Left colon (tissue), 2 donors: ENCODE results near the gene ARHGAP42. TPM values are rescaled to one million over a fixed set of nuclear protein-coding genes. Genes with fewer than 3 reads are reported as not detected.

ENCODE experiments used
- ATAC-seq: fragments of 200-7000 bp; cut with Tn5 transposase; one replicate; pipeline ENCODE4 v1.9.1; 2020; ENCODE audit warnings: mild to moderate bottlenecking, moderate library complexity
- DNase-seq, 2 donors: peaks; one replicate each; pipeline ENCODE4 v3.0.0-alpha.2; 2020
- intact Hi-C, 2 donors: fragments of 100-400 bp; cut with DNase I in 1 of 2; cut with micrococcal nuclease in 1 of 2; formaldehyde crosslinking; loops; one replicate each; pipeline versions ENCODE4 v1.11.2 to v1.14.0; 2022; cut with DNase I, micrococcal nuclease
- total RNA-seq, 2 donors: library from RNA; stranded (reverse); fragmentation: NEBNext Ultra II Directional; extraction: Animal tissue kit (Norgen Biotek cat#: 25700); gene quantifications; one replicate each; pipeline ENCODE4 v1.2.1, GENCODE V29; 2021
- donor health status: DM: no; HTN: no; CAD: no.
- donor health status: DM: yes; HTN: yes; CAD: no.

The ARHGAP42 gene
- total RNA-seq, 2 donors from 2014 or later: 29.0 to 44.8 TPM

DNA sequence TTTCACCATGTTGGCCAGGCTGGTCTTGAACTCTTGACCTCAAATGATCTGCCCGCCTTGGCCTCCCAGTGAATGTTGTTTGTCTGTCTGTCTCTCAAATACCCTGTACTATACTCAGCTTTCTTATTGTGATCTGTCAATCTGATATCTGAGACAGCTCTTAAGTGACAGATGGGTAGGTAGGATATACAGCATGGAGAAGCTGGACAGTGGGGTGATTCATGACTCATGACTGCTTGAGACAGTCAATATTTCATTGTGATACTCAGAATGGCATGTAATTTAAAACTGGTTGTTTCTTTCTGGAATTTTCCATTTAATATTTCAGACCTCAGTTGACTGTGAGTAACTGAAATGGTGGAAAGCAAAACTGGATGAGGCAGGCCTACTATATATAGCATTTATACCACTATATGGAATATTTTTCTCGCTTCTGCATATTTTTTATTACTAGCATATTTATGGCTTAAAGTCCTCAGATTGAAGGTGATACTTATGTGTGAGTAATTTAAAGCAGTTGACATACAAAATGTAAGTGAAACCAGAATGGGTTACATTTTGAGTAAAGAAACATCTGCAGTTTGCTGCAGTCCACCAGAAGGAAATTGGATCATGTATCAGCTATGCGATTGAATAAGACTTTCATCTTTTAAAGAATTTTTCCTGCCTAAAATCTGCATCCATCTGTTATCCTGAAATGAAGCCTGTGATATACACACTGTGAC, 22.3 kb downstream of the ARHGAP42 start:
- ATAC-seq (no peak), DNase-seq (no peak)
- intact Hi-C loops: no loop called here

DNA sequence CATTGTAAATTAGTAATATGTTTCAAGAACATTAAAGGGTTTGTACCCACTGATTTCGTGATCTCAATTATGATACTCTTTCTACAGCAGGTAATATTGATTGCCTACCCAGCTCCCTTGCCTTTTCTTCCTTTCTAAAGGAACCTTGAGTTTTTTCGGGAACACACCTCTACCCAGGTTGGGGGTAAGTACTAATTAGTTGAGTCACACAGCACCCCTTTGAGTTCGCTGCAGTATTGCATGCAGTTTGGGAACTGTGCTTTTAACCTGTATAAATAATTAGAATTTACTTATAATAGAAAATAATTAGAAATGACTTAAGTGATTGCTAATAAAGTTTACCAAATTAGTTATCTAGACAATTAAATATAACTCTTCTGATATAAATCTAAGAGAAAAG, 24.9 kb downstream of the ARHGAP42 start:
- no peak for ATAC-seq
- intact Hi-C loops: no loop called here
- no peak for DNase-seq

DNA sequence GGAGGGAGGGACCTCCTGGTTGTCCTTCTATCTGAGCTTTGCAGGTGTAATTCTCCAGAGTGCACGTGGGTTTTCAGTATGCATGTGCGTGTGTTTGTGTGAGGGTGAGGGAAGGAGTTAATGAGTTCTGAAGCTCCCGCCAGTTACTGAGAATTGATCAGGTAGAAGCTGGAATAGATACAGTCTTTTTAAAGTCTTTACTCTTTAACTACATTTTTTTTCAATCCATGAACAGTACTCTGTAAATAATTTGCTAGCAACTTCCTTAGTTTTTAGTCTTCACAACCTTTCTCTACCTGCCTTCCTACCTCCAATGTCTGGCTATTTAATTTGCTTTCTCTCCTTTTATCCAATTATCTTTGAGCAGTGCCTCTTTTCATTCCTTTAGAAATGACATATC, 25.5 kb downstream of the ARHGAP42 start:
- ATAC-seq: peak; percentile 61
- DNase-seq: no peak

DNA sequence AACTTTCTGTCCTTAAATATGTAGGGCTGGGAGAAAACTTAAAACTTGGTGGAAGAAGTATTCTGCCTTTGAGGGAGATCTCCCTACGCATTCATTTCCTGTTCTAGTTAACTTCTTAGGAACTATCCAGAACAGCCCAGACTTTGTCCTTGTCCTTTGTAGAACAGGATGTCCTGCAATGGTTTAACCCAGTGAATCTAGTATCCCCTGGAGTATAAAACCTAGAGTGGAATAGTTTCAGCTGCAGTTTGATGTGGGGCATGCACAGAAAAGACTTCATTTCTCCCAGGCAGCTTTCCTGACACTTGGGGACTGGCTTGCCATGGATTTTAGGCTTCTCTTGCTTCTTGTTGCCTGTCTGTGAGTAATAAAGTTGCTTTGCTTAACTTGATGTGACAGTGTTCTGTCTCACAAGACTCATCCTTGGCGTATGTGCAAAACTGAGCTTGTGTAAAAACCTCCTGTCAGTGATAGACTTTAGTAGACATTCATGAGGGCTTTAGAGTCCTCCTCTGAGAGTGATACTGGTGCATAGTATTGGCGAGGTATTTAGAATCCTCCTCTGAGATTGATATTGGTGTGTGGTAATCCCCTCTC, 28.2 kb downstream of the ARHGAP42 start:
- DNase-seq (no peak), ATAC-seq (peak; percentile 70)
- intact Hi-C loops: no loop called here

More for the DNA sequence above, 25.5 kb downstream of the ARHGAP42 start:
- intact Hi-C loops: no loop called here

DNA sequence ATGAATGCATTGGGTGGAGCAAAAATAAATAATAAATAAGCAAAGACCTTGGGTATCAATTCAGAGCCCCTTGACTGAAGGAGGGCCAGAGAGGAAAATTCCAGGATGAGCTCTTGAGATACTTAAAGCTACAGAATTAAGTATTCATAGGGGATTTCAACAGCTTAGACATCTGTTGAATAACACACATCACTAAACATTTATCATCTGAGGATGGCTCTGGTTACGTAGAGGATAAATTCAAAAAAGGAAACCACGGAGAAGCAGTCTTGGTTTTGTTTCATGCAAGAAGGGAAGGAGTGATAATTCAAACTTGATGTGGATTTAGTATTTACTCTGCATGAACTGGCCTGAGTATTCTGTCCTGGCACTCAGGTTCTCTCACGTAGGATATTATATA, 29.8 kb downstream of the ARHGAP42 start:
- ATAC-seq: no peak
- DNase-seq: no peak
- intact Hi-C loops: no loop called here

DNA sequence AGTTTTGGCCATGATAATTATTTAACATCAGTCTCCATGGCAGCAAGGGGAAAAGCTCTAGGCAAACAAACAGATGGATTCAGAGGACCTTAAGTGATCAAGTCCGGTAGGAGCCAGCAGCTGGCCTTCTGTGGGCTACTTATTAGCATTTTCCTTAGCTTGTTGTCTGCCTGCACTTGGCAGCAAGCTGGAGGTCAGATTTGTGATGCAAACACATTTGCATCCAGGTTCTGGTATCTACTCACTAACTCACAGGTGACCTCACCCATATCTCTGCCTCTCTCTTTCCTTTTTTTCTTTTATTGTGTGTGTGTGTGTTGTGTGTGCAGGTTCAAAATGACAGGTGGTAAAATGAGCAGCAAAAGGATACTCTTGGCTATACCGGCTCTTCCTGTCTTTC, 32.3 kb downstream of the ARHGAP42 start:
- DNase-seq (peak in 1 of 2 donors; percentile 24), ATAC-seq (peak; percentile 90)

DNA sequence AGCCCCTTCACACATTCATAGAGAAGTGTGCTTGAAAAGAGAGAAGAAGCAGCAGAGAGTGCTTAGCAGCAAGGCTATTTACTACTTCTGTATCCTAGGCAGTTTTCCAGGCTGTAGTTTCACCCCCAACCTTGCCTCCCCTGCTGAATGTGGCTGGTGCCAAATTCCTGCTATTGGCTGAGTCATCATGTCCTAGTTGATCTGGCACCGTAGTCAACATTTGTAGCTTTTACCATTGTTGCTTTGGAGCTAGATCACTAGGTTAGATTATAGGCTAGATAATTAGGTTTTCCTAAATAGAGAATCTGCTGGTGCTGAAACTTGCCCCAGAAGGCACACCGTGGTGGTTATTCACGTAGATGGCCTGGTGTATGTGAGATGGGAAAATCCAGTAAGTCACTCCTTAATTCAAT, 32.7 kb downstream of the ARHGAP42 start:
- peak; percentile 68 for ATAC-seq
- intact Hi-C loops: no loop called here

More for the DNA sequence above, 32.3 kb downstream of the ARHGAP42 start:
- intact Hi-C loops: no loop called here

DNA sequence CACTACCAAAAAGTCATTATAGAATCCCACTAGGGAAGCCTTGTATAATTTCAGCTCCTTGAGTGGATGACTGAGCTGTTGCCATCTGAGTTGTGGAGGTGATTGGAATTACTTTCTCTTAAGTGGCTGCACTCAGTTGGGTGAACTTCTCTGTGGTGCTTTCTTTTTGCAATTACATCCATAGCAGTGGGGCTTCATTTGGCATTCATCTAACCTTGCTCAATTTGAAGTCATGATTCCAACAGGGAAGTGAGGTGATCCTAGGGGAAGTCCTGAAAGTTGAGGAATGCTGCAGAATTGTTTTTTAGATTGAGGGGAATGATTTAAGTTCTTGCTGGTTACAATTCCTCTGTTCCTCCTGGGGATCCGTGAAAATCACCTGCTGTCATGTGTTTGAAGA, 39.6 kb downstream of the ARHGAP42 start:
- ATAC-seq: no peak
- intact Hi-C loops: no loop called here
- DNase-seq: no peak

More for the DNA sequence above, 32.7 kb downstream of the ARHGAP42 start:
- peak in 1 of 2 donors; percentile 61 for DNase-seq

DNA sequence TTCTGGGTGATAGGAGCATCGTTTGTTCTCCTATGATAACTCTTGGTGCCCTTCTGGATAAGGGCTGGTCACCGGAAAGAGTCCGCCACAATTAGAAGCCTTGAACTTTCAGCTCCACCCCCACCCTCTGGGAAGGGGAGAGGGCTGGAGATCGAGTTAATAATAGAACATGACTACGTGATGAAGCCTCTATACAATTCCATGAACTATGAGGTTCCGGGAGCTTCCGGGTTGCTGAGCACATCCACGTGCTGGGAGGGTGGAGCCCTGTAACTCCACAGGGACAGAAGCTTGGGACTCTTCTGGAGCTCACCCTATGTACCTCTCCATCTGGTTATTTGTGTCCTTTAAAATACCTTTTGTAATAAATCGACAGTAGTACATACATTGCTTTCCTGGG, 40.3 kb downstream of the ARHGAP42 start:
- intact Hi-C loops: no loop called here
- DNase-seq (no peak), ATAC-seq (no peak)

DNA sequence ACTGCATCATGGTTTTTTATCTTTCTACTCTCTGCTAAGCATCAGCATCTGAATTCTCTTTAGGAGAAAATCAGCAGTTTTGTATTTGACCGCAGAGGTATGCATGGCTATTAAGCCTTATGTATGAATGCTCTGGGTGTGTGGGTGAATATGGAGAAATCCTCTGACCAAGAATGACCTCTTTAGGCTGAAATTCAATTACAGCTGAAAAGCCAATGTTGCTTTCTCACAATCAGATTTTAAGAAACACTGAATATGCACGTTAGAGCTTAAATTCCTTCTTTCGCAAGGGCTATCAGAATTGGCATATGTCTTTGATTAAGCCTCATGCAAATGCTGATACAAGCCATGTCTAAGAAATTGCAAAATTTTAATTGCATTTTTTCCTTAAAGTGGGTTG, 43.2 kb downstream of the ARHGAP42 start:
- ATAC-seq: no peak
- intact Hi-C loops: no loop called here
- DNase-seq: no peak

DNA sequence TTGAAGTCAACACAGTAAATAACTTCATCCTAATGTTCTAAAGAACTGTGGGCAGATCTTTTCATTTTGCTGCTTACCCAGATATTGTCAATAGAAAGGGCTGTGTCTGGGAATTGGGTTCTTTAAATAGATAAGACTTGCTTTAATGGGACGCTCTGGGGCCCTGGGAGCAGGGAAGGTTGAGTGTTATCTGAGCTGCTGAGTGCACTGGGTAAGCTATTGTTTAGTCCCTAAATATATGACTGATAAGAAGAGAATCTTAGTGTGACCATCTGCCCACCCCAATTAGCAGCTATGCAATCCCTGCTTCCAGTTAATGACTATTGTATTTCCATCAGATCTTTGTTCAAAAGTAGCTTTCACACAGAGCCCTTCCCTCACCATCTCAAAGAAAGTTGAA, 44.4 kb downstream of the ARHGAP42 start:
- no peak for ATAC-seq
- DNase-seq: no peak
- intact Hi-C loops: no loop called here

DNA sequence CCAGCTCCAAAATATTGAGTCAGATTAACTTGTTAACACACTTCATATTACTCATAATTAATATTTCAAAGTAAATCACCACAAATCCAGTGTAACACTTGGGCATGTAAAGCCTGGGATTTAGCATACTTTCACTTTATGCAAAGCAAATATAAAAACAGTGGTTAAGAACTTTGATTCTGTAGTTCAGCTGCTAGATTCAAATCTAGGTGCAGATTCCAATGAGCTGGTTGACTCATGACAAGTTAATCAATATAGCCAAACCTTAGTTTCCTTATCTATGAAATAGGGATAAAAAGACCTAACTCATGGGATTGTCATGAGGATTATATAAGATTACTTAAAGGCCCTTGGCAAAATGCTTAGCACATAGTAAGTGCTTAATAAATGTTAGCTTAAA, 45.9 kb downstream of the ARHGAP42 start:
- ATAC-seq (no peak), DNase-seq (no peak)
- intact Hi-C loops: no loop called here

DNA sequence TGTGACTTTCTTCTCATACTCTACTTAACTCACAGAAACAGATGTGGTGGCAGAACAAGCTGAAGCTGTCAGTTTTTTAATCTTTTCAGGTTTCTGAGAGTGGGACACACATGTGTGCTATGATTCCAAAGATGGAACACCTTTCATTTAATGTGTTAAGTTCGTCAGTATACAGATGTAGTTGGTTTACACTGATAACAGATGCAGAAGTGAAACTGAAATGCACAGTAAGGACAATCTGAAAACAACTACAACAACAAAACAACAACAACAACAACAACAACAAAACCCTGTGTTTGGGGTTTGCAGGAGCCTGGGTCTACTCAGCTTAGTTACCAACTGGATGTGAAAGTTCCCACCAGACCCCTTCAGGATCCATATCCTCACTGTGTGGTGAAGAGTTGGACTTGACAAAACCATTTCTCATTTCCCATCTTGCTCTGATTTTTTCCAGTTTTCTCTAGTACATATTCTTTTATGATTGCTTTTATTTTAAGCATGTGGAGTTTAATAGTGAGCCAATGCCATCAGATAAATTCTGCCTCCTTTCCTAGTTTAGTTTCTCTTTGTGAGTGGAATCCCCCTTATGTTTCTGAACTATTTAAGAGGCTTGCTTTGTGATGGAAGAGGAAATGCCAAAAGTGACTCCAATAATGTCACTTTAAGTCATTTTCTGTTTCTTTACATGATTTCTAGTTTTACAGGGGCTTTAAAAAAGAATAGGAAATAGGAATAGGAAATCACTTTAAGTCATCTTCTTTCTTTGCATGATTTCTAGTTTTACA, 47.8 kb downstream of the ARHGAP42 start:
- ATAC-seq (no peak), DNase-seq (no peak)
- intact Hi-C loops: no loop called here

DNA sequence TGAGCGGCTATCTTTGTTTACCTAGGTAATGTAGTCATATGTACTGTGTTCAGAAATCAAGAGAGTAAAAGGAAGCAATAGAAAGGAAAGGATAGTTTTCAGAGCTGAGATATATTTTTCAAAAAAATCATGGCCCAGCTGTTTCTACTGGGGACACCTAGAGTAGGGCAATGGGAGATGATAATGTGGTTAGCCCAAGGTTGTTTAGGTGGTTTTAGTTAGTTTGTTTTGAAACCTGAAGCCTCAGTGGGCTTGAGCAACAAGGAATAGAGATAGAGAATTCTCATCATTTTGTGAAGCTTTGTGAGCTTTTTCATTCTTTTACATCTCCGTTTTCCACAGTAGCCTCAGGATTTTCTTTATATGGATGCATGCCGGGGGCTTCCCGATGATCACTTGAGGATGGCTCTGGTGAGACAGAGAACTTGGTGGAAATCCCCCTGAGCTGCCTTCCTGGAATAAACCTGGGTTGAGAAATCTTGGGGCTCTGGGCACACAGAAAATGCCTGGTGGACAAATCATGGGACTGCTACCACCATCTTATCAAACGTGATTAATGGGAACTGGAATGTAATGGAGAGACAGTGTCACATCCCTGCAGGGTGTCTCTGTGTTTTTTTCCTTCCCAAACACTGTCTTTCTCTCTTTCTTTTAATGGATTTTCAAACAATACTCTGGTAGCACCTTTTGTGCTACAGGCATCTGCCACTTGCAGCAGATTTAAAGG, 49.0 kb downstream of the ARHGAP42 start:
- DNase-seq: no peak
- intact Hi-C loops: no loop called here
- peak; percentile 36 for ATAC-seq

DNA sequence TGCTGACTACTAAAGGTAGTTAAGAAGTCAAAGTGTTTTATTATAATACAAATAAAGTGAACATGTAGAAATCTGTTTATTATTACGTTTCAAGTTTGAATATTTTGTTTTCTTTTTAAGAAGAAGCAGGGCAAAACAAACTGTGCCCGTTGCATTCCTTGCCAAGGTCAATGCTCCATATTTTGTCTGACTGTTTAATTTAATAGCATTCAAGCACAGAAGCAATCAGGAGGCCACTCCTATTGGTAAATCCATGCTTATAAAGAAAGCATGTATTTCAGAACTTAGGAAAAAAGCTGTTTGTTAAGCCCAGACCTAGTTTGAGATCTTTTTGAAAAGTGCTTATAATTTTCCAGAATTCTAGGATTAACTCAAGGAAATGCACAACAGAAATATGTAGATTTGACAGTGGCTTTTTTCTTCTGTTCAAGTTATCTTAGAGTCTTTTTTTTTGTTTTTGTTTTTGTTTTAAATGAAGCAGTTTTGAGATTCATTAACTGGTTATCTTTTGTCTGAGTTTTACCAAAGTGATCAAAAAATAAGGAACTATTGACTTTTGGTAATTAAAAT, 51.7 kb downstream of the ARHGAP42 start:
- intact Hi-C loops: no loop called here
- DNase-seq (no peak), ATAC-seq (no peak)

DNA sequence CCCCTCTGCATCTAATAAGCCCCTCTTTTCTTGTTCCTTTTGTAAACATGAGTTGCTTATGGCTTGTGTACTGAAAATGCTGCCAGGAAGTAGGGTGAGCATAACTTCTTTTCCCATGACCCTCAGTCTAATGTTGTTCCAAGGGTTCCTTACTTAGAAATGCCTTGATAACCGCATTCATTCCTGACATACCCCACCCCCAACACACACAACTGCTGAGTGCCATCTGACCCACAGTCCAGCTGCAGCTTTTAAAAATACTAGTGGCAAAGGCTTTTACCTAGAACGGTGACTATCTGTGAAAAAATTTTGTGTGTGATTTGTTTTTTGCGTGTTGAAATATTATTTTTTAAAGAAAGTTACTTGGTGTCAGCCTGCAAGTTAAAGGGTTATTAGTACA, 52.6 kb downstream of the ARHGAP42 start:
- no peak for ATAC-seq
- intact Hi-C loops: no loop called here

DNA sequence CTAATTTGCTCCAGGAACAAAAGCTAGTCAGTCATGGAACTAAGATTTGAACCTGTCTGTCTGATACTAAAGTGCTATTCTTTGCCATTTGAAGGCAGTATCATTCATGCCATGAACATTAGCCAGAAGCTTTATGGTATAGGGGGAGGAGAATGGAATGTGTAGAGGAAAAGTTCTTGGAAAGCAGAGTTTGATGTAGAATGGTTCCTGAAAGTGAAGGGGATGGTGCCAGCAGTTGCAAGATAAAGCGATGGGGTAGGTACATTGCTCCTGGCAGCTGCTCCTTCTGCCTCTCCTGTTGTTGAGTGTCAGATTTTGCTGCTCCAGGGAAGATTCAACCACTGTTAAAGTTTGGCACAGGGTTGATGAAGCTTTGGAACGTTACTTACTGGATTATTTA, 53.4 kb downstream of the ARHGAP42 start:
- ATAC-seq: peak; percentile 31
- DNase-seq: no peak
- intact Hi-C loops: no loop called here

More for the DNA sequence above, 52.6 kb downstream of the ARHGAP42 start:
- DNase-seq: no peak

DNA sequence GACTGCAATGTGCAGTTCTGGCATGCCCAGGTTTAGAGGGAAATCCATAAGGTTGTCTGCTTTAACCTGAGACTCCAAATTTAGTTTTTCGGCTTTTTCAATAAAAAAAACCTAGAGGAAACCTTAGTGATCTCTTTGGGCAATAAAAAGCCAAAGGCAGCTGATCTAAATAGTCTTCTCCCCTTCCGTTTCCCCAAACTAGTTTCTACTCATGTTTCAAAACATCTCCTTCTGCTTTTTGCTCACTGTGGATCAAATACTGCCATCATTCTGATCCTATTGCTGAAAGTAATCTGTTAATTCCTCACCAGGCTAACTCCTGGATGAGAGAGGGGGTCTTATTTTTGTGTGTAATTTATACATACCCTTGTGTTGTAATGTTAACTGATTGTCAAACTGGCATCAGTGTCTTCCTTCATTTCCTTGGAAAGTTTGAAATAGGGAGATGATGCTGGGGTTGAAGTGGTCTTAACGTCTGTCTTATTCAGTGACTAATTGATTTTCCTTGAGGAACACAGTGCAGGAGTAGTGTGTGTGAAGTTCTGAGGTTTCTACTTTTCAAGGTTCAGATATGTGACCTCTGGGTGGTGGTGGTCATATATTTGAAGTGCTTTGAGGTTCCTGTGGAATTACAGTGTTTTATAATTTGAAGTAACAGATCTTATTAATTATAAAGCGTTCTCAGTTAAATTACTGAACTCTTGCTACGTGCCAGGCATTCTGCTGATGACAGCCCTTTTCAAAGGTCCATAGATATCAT, 55.0 kb downstream of the ARHGAP42 start:
- no peak for DNase-seq
- intact Hi-C loops: no loop called here
- no peak for ATAC-seq
